ENCODE results near the gene TMBIM4.

DNA sequence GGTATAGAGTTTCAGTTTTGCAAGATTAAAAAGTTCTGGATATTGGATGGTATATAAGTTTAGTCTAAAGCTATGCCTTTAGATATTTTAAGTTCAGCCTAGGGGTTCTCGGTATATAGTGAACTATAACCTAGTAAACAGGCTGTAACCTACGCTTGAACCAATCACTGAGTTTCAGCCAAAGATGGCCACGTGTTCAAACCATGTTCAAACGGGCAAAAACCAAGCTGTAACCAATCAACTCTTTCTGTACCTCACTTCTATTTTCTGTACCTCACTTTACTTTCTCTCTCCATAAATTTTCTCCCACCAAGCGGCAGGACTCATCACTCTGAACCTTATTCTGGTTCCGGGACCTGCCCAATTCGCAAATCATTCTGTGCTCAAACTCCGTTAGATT is 1.4 kb downstream of the TMBIM4 start:
- TF ChIP-seq, protein P1, sequence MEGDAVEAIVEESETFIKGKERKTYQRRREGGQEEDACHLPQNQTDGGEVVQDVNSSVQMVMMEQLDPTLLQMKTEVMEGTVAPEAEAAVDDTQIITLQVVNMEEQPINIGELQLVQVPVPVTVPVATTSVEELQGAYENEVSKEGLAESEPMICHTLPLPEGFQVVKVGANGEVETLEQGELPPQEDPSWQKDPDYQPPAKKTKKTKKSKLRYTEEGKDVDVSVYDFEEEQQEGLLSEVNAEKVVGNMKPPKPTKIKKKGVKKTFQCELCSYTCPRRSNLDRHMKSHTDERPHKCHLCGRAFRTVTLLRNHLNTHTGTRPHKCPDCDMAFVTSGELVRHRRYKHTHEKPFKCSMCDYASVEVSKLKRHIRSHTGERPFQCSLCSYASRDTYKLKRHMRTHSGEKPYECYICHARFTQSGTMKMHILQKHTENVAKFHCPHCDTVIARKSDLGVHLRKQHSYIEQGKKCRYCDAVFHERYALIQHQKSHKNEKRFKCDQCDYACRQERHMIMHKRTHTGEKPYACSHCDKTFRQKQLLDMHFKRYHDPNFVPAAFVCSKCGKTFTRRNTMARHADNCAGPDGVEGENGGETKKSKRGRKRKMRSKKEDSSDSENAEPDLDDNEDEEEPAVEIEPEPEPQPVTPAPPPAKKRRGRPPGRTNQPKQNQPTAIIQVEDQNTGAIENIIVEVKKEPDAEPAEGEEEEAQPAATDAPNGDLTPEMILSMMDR (conservative IDR thresholded peaks at IDR 0.05): no peak
- TF ChIP-seq ZFX (IDR thresholded peaks at IDR 0.05): no peak

Data from C4-2B (cell line).